Measurements from ENCODE around the gene ADH5.
"Not testable (repeated sequence)": the region's sequence is repeated elsewhere in the genome, so short reads cannot be mapped to it uniquely, and the experiment has no call there.

ADH5 gene

DNA sequence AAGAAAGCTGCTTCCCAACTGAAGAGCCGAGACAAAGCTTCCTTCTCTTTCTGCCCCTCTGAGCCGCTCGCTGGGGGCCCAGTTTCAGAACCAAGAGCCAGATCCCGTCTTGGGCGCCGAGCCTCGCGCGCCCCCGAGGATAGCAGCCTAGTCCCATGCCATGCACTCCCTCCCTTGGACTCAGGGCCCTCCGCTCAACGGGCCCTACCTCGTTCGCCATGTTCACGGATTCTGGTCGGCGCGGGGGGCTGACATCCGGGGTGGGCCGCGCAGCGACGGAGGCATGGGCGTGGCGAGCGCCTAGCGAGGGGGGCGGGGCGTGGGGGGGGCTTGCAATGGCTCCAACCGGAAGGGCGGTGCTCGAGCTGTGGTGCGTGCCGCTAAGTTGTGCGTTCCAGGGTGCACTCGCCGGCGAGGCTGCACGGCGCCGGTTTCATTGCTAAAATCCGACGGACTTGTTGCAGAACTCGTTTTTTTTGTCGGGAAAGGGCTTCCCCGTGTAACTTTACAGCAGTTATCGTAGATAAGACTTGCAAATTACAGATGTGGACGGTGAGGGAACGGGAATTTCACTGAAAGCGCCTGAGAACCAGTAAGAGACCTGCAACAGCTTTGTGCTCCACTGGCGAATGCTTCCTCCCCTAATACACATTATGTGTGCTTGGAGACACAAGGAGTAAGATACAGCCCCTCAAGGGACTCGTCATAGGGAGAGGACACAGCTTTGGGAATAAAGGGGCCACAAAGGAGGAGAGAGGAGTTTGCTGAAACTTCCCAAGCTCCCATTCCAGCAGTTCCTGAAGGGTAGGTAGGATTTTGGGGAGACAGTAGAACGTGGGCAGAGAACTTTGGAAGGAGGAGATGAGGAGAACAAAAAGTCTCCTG lies at the start of gene ADH5:
Gene ADH5, minus strand, starts transcription at position 308 of the 885 bp plus-strand sequence. Its CDS starts 88 bp downstream, at position 220.
- peak within 1 kb of the TSS; percentile 77 to 97 (median 93) for H3K27ac ChIP-seq
- peak within 1 kb of the TSS; percentile 55 to 83 (median 71) for H3K4me3 ChIP-seq

DNA sequence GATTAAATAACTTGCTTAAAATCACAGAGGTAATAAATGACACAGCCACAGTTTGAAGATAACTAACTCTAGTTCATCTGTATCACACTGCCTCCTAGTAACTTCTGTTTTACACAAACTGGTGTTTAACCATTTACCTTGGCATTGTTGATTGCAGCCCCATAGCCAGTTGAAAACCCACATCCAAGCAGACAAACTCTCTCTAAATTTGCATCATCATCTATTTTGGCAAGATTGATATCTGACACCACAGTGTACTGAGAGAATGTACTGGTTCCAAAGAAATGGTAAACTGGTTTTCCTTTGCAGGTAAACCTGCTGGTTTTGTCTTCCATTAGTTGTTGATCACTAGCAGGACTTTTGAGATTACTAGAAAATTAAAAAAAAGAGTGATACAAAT lies 47.7 kb upstream of the ADH5 start:
- H3K27ac ChIP-seq: no peak overlapping the region
- no peak overlapping the region for H3K4me3 ChIP-seq

DNA sequence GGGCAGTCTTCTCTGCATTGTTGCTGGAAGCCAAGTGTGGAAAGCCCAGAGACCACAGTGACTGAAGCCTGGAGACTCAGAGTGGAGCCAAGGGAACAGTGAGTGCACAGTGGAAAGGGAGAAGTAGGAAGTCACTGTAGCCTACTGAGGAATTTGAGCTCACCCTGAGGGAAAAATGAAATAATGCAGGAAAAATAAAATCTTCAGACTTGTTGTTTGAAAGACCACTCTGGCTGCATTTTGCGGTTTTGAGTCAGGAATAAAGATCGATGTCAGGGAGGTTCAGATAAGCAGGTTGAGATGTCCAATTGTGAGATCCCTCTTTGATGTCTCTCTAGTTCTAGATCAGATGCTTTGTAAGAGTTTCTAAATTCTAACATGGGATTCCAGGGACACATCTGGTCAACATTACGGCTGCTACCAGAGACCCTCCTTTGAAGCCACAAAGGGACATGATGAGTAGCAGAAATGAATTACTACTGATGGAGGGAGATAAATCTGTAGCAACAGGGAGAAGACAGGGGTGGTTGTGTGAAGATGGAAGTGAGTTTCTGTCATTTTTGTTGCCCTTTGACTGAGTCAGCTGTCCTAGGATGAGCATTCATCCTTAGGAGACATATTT lies 47.1 kb upstream of the ADH5 start:
- no peak overlapping the region for H3K27ac ChIP-seq
- no peak overlapping the region for H3K4me3 ChIP-seq

GRCh38 chr4:99134586-99134985 lies 46.0 kb upstream of the ADH5 start:
- Histone ChIP-seq H3K4me3 (no peak overlapping the region), H3K27ac (no peak overlapping the region)

GRCh38 chr4:99131378-99131777 lies 42.8 kb upstream of the ADH5 start:
- Histone ChIP-seq H3K27ac (no peak overlapping the region), H3K4me3 (no peak overlapping the region)

DNA sequence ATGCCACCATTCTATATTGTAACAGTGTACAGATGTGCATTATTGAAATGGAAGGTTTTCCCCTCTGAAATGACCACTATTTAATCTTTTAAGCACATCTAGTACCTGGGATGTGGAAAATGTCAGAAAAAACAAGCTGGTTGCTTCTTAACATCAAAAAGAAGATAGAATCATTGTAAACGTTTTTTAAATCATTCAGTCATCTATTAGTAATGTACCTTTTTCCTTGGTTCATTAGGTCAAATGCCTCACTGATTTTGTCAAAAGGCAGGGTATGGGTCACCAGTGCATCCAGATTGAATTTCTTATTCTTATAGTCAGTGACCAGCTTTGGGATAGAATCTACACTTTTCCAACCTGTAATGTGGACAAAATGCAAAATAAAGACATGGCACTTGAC lies 37.8 kb upstream of the ADH5 start:
- H3K27ac ChIP-seq: no peak overlapping the region
- H3K4me3 ChIP-seq: no peak overlapping the region

GRCh38 chr4:99121008-99121407 lies 32.4 kb upstream of the ADH5 start:
- no peak overlapping the region for H3K4me3 ChIP-seq
- no peak overlapping the region for H3K27ac ChIP-seq

GRCh38 chr4:99120501-99120900 lies 31.9 kb upstream of the ADH5 start:
- no peak overlapping the region for H3K27ac ChIP-seq
- no peak overlapping the region for H3K4me3 ChIP-seq

GRCh38 chr4:99117876-99118693 lies 29.5 kb upstream of the ADH5 start:
- no peak overlapping the region for H3K4me3 ChIP-seq
- no peak overlapping the region for H3K27ac ChIP-seq

DNA sequence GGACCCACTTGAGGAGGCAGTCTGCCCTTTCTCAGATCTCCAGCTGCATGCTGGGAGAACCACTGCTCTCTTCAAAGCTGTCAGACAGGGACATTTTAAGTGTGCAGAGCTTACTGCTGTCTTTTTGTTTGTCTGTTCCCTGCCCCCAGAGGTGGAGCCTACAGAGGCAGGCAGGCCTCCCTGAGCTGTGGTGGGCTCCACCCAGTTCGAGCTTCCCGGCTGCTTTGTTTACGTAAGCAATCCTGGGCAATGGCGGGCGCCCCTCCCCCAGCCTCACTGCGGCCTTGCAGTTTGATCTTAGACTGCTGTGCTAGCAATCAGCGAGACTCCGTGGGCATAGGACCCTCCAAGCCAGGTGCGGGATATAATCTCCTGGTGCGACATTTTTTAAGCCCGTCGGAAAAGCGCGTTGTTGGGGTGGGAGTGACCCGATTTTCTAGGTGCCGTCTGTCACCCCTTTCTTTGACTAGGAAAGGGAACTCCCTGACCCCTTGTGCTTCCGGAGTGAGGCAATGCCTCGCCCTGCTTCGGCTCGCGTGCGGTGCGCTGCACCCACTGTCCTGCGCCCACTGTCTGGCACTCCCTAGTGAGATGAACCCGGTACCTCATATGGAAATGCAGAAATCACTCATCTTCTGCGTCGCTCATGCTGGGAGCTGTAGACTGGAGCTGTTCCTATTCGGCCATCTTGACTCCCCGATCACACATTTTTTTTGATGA lies 28.7 kb upstream of the ADH5 start:
- not testable (repeated sequence) for H3K27ac ChIP-seq, H3K4me3 ChIP-seq

GRCh38 chr4:99109286-99109685 lies 20.7 kb upstream of the ADH5 start:
- H3K27ac ChIP-seq, H3K4me3 ChIP-seq: not testable (repeated sequence)

DNA sequence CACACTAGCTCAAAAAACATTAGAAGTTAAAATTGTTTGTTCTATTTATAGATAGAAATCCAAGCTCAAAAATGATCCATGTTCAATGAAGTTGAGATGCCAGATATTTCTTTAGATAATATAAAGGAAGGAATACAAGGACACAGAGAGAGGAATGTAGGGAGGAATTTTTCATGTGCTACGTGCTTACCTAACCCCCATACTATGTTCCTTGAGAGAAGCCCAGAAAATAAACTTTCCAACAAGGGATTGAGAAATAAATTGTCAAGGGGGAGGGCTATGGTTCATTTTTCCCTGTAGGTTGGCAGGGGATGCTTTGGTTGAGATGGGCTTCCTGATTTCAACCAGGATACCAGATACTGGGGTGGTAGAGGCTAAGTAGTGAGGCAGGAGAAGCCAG lies 15.6 kb upstream of the ADH5 start:
- Histone ChIP-seq H3K4me3 (no peak overlapping the region), H3K27ac (no peak overlapping the region)

- H3K27ac ChIP-seq: no peak overlapping the region
- H3K4me3 ChIP-seq: no peak overlapping the region
Observed at GRCh38 chr4:99103166-99103565, 14.6 kb upstream of the ADH5 start.

DNA sequence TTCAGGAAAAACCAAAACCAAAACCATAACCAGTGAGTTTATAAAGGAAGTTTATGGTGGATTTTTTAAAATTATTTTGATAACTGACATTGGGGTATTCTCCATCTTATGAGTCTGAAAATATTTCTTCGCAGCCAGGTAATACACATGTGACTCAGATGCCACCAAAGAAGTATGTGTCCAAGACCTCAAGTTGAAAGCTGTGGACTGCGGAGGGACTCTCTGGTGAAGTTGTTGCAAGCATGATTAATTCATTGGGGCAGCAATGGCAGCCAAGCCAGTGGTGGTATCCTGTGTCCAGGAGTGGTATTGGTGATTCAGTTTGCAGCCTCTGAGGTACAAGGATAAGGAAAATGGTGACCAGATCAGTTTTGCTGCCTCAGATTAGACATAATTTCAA lies 14.0 kb upstream of the ADH5 start:
- H3K4me3 ChIP-seq: no peak overlapping the region
- no peak overlapping the region for H3K27ac ChIP-seq

DNA sequence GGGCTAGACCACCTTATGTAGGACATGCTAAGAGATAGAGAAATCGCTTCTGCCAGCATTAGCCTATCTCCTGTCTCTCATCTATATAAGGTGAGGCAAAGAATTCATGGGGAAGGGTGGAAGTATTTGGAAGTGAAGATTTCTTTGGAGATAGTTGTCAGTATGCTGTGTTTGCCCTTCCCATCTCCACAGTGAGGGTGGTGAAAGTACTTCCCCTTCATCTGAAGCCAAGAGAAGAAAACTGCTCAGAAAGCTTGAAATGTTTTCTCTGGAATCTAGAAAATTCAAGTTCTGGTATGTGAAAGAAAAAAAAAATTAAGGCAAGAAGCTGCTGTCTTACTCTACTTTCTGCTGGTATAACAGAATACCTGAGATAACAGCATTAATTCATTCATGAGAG lies 12.3 kb upstream of the ADH5 start:
- no peak overlapping the region for H3K27ac ChIP-seq
- no peak overlapping the region for H3K4me3 ChIP-seq

DNA sequence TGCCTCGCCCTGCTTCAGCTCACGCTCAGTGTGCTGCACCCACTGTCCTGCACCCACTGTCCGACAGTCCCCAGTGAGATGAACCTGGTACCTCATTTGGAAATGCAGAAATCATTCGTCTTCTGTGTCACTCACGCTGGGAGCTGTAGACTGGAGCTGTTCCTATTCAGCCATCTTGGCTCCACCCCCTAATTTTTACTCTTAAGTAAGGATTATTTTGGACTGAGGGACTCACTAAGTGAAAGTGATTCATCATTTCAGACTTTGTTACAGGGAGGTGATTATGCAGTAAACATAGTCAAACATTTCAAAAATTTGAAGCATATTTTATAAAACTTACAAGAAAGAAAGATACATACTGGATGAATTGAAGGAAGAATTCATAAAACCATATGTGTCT lies 11.2 kb upstream of the ADH5 start:
- not testable (repeated sequence) for H3K4me3 ChIP-seq, H3K27ac ChIP-seq

DNA sequence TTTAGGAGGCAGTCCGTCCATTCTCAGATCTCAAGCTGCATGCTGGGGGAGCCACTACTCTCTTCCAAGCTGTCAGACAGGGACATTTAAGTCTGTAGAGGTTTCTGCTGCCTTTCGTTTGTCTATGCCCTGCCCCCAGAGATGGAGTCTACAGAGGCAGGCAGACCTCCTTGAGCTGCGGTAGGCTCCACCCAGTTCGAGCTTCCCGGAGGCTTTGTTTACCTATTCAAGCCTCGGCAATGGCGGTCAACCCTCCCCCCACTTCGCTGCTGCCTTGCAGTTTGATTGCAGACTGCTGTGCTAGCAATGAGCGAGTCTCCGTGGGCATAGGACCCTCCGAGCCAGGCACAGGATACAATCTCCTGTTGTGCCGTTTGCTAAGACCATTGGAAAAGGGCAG lies 10.7 kb upstream of the ADH5 start:
- Histone ChIP-seq H3K27ac (no peak overlapping the region), H3K4me3 (no peak overlapping the region)

DNA sequence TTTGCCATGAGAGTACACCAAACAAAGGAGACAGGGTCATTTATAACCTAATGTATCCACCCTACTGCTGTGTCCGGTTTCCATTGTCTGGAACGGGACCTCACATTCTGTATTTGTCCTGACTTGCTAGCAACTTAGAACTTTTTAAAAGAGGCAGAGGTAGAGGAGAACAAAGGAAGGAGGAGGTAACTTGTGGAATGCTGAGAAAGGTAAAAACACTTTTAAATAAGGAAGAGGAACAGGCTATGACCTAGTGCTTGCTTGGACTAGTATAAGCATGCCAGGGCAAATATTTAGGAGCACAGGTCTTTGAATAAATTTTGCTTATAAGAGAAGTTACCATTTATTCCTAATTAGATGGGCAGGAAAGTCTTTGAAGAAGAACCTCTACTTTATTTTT lies 3.3 kb upstream of the ADH5 start:
- peak overlapping the region in 2 of 21 experiments; percentile 7 to 17 for H3K27ac ChIP-seq
- not testable (repeated sequence) for H3K4me3 ChIP-seq

DNA sequence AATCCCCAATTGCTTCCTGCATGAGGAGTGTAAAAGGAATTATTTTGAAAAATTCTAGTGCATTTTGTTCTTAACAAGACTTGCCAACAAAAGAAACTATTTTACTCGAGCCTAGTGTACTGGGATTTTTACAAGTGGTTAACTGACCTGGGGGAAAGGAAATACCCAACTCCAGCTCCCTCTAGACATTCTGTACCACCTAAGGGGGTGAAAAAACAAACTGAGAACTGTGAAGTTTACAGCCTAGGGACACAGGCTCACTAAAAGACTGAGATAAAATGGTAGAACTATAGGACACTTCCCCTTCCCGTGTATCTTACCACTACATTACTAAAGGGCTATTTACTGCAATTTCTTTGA lies 2.6 kb upstream of the ADH5 start:
- no peak overlapping the region for H3K4me3 ChIP-seq
- peak overlapping the region in 10 of 21 experiments; percentile 0 to 97 (median 26) for H3K27ac ChIP-seq
